ENCODE results near the gene NDUFB11. TPM values are rescaled to one million over a fixed set of nuclear protein-coding genes. Genes with fewer than 3 reads are reported as not detected.
A peak's percentile ranks its signal among the peaks of the same experiment; 100 is the strongest.

Gene NDUFB11
- total and polyA plus RNA-seq, 9 of the 15 experiments (the other 6 are each of a cell fraction or from before 2014, with no cell fraction given), result 20.9 to 269 (median 86.8) TPM

- TF ChIP-seq NCOA2 (IDR thresholded peaks at IDR 0.05; ENCODE audit: partially characterized antibody in 2 of 2) (no peak), ZNF778 (CRISPR knock-in tag; IDR thresholded peaks at IDR 0.05) (no peak), KLF6 (CRISPR knock-in tag; IDR thresholded peaks at IDR 0.05; ENCODE audit: borderline replicate concordance) (no peak), KLF13 (tag; IDR thresholded peaks at IDR 0.05; ENCODE audit: borderline replicate concordance, low read depth) (no peak), ZNF551 (CRISPR knock-in tag; IDR thresholded peaks at IDR 0.05) (no peak), SAFB (IDR thresholded peaks at IDR 0.05; ENCODE audit: borderline replicate concordance, low read depth, low read length) (no peak), CBX8 (IDR thresholded peaks at IDR 0.05; ENCODE audit: borderline replicate concordance, extremely low read depth, low read depth, low read length, poor library complexity, severe bottlenecking) (no peak), TCF7 (IDR thresholded peaks at IDR 0.05; ENCODE audit: borderline replicate concordance) (0 out of 2 replicates have a peak, but pooled peaks have one; percentile 24), RAD21 (CRISPR knock-in tag; conservative IDR thresholded peaks at IDR 0.05 in 1 of 2, IDR thresholded peaks at IDR 0.05 in 1 of 2) (no peak), SMARCE1 (IDR thresholded peaks at IDR 0.05) (no peak), ID3 (CRISPR knock-in tag; IDR thresholded peaks at IDR 0.05) (no peak), ID3 (tag; IDR thresholded peaks at IDR 0.05) (no peak), RNF2 (IDR thresholded peaks at IDR 0.05) (0 out of 2 replicates have a peak, but pooled peaks have one; percentile 72), NR3C1 (CRISPR knock-in tag; IDR thresholded peaks at IDR 0.05) (no peak), ATF1 (CRISPR knock-in tag; IDR thresholded peaks at IDR 0.05) (no peak), ATF1 (tag; IDR thresholded peaks at IDR 0.05) (peak; percentile 77)
- TF ChIP-seq, protein P1, sequence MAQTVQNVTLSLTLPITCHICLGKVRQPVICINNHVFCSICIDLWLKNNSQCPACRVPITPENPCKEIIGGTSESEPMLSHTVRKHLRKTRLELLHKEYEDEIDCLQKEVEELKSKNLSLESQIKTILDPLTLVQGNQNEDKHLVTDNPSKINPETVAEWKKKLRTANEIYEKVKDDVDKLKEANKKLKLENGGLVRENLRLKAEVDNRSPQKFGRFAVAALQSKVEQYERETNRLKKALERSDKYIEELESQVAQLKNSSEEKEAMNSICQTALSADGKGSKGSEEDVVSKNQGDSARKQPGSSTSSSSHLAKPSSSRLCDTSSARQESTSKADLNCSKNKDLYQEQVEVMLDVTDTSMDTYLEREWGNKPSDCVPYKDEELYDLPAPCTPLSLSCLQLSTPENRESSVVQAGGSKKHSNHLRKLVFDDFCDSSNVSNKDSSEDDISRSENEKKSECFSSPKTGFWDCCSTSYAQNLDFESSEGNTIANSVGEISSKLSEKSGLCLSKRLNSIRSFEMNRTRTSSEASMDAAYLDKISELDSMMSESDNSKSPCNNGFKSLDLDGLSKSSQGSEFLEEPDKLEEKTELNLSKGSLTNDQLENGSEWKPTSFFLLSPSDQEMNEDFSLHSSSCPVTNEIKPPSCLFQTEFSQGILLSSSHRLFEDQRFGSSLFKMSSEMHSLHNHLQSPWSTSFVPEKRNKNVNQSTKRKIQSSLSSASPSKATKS (CRISPR knock-in tag; IDR thresholded peaks at IDR 0.05), result no peak
- TF ChIP-seq, protein P2, sequence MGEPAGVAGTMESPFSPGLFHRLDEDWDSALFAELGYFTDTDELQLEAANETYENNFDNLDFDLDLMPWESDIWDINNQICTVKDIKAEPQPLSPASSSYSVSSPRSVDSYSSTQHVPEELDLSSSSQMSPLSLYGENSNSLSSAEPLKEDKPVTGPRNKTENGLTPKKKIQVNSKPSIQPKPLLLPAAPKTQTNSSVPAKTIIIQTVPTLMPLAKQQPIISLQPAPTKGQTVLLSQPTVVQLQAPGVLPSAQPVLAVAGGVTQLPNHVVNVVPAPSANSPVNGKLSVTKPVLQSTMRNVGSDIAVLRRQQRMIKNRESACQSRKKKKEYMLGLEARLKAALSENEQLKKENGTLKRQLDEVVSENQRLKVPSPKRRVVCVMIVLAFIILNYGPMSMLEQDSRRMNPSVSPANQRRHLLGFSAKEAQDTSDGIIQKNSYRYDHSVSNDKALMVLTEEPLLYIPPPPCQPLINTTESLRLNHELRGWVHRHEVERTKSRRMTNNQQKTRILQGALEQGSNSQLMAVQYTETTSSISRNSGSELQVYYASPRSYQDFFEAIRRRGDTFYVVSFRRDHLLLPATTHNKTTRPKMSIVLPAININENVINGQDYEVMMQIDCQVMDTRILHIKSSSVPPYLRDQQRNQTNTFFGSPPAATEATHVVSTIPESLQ (CRISPR knock-in tag; IDR thresholded peaks at IDR 0.05), result 0 out of 2 replicates have a peak, but pooled peaks have one; percentile 46
- TF ChIP-seq, protein P3, sequence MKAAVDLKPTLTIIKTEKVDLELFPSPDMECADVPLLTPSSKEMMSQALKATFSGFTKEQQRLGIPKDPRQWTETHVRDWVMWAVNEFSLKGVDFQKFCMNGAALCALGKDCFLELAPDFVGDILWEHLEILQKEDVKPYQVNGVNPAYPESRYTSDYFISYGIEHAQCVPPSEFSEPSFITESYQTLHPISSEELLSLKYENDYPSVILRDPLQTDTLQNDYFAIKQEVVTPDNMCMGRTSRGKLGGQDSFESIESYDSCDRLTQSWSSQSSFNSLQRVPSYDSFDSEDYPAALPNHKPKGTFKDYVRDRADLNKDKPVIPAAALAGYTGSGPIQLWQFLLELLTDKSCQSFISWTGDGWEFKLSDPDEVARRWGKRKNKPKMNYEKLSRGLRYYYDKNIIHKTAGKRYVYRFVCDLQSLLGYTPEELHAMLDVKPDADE (conservative IDR thresholded peaks at IDR 0.05; ENCODE audit: control insufficient read depth, low read depth, low read length), result no peak
Measured at GRCh38 chrX:47144626-47145394, at the start of gene NDUFB11, which contains the start of gene RBM10 (continued).
